ENCODE measurements around the gene PLCB1.

The PLCB1 gene

DNA sequence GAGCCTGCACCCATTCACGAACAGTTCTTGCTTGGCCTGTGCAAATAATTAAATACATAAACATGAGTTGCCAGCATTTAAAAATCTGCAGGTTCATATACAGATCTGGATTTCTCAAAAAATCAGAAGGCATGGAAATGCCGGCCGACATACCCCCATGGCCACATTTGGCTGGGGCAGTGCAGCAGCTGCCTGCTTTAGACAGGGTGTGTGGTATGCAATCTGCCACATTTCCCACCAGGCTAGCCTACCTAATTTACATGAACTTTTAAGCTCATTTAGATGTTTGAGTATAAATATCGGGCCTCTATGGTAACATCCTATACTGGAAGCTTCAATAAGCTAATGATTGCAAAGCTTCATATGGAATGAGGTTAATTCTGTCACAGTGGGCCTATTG lies 31.5 kb downstream of the PLCB1 start:
- H3K9me3 ChIP-seq (ENCODE audit: low read length) = no peaks in the 10 kb centered on the region
- no peak overlapping the region for H3K4me3 ChIP-seq (ENCODE audit: low read depth in 1 of 2, low read length in 2 of 2)
- H3K4me1 ChIP-seq (ENCODE audit: insufficient read depth, low read length) = peaks cover 24% of the 10 kb centered on the region
- no peak overlapping the region for H3K9ac ChIP-seq (ENCODE audit: low read length)
- H3K27me3 ChIP-seq (ENCODE audit: control insufficient read depth in 1 of 2, insufficient read depth in 2 of 2, low read length in 2 of 2) = no peaks in the 10 kb centered on the region
- H3K27ac ChIP-seq (ENCODE audit: low read depth, low read length) = no peak overlapping the region
- H3K36me3 ChIP-seq (ENCODE audit: insufficient read depth, low read length) = no peaks in the 10 kb centered on the region

DNA sequence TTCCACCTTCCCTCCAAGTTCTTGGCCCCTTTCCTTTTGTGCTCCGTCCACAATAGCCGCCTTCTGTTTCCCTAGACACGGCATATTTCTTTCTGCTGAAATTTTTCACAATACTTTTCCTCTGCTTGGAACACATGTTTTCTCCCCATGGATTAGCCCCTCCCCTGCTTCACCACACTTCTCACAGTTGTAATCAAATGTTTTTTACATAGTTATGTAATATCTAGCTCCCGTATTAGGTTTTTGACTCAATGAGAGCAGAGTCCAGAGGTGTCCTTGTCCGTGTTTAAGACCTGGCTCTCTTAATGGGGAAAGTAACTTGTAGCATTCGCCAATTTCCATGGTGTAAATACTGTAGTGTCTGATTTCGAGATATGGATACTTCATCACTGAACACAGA lies 34.7 kb downstream of the PLCB1 start:
- Histone ChIP-seq H3K9ac (ENCODE audit: low read length) (no peak overlapping the region), H3K4me1 (ENCODE audit: insufficient read depth, low read length) (peaks cover 17% of the 10 kb centered on the region), H3K36me3 (ENCODE audit: insufficient read depth, low read length) (no peaks in the 10 kb centered on the region), H3K4me3 (ENCODE audit: low read depth in 1 of 2, low read length in 2 of 2) (no peak overlapping the region), H3K27me3 (ENCODE audit: control insufficient read depth in 1 of 2, insufficient read depth in 2 of 2, low read length in 2 of 2) (no peaks in the 10 kb centered on the region), H3K27ac (ENCODE audit: low read depth, low read length) (no peak overlapping the region), H3K9me3 (ENCODE audit: low read length) (no peaks in the 10 kb centered on the region)

DNA sequence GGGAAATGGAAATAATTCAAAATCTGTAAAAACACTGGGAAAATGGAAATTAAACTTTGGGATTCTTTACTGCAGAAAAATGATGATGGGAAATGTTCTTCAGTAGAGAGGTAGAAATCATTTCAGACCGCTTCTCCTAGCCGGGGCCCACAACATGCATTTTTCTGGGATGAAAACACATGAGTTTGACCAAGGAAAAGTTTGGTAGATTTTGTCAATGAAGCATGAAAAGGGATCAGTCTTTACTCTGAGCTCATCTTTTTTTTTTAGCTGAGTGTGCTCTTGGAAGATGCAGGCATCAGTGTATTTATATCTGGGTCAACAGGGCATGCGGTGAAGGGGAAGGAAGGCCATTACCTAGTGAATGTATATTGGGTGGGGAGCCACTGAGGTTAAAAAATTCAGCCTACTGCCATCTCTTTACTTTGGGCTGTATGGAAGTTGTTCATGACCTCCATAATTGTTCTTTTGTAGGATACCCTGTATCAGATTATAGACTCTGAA lies 36.8 kb downstream of the PLCB1 start:
- H3K27ac ChIP-seq (ENCODE audit: low read depth, low read length) = no peak overlapping the region
- no peak overlapping the region for H3K9ac ChIP-seq (ENCODE audit: low read length)
- H3K9me3 ChIP-seq (ENCODE audit: low read length) = no peaks in the 10 kb centered on the region
- H3K36me3 ChIP-seq (ENCODE audit: insufficient read depth, low read length) = no peaks in the 10 kb centered on the region
- H3K4me1 ChIP-seq (ENCODE audit: insufficient read depth, low read length) = peaks cover 5% of the 10 kb centered on the region
- H3K4me3 ChIP-seq (ENCODE audit: low read depth in 1 of 2, low read length in 2 of 2) = no peak overlapping the region
- no peaks in the 10 kb centered on the region for H3K27me3 ChIP-seq (ENCODE audit: control insufficient read depth in 1 of 2, insufficient read depth in 2 of 2, low read length in 2 of 2)

DNA sequence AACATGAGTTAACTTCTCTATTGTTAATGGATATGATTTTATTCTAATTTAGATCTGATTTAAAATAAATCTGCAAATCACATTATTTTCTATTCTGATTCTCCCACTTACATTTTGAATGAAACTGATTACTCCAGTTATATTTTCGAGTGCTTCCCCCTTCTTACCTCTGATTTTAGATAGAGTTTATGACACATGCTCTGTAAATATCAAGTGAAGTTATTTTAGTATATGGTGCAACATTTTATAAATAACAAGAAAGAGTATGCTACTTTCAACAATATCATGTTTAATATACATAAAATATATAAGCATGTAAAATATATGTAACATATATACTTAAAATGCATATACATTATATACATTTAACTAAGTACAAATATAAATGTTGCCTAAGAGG lies 38.9 kb downstream of the PLCB1 start:
- Histone ChIP-seq H3K9me3 (ENCODE audit: low read length) (no peaks in the 10 kb centered on the region), H3K4me1 (ENCODE audit: insufficient read depth, low read length) (no peaks in the 10 kb centered on the region), H3K36me3 (ENCODE audit: insufficient read depth, low read length) (no peaks in the 10 kb centered on the region), H3K4me3 (ENCODE audit: low read depth in 1 of 2, low read length in 2 of 2) (no peak overlapping the region), H3K9ac (ENCODE audit: low read length) (no peak overlapping the region), H3K27me3 (ENCODE audit: control insufficient read depth in 1 of 2, insufficient read depth in 2 of 2, low read length in 2 of 2) (no peaks in the 10 kb centered on the region), H3K27ac (ENCODE audit: low read depth, low read length) (no peak overlapping the region)

DNA sequence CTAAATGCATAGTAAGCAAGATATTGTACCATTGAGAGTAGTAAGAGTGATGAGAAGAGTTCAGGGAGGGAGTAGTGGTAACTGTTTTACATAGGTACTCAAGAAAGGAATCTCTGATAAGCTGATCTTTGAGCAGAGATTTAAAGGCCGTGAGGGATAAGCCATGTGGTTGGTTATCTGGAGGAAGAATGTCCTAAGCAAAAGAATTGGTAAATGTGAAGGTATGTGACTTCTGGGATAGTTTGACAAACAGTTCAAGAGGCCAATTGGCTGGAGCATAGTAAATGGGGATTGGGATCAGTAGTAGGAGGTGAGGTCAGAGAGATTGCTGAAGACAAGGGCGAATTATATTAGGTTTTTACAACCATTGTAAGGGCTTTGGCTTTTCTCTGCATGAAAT lies 40.1 kb downstream of the PLCB1 start:
- H3K4me1 ChIP-seq (ENCODE audit: insufficient read depth, low read length) = no peaks in the 10 kb centered on the region
- no peaks in the 10 kb centered on the region for H3K36me3 ChIP-seq (ENCODE audit: insufficient read depth, low read length)
- no peak overlapping the region for H3K4me3 ChIP-seq (ENCODE audit: low read depth in 1 of 2, low read length in 2 of 2)
- H3K27me3 ChIP-seq (ENCODE audit: control insufficient read depth in 1 of 2, insufficient read depth in 2 of 2, low read length in 2 of 2) = no peaks in the 10 kb centered on the region
- H3K9me3 ChIP-seq (ENCODE audit: low read length) = no peaks in the 10 kb centered on the region
- H3K9ac ChIP-seq (ENCODE audit: low read length) = no peak overlapping the region
- H3K27ac ChIP-seq (ENCODE audit: low read depth, low read length) = no peak overlapping the region

DNA sequence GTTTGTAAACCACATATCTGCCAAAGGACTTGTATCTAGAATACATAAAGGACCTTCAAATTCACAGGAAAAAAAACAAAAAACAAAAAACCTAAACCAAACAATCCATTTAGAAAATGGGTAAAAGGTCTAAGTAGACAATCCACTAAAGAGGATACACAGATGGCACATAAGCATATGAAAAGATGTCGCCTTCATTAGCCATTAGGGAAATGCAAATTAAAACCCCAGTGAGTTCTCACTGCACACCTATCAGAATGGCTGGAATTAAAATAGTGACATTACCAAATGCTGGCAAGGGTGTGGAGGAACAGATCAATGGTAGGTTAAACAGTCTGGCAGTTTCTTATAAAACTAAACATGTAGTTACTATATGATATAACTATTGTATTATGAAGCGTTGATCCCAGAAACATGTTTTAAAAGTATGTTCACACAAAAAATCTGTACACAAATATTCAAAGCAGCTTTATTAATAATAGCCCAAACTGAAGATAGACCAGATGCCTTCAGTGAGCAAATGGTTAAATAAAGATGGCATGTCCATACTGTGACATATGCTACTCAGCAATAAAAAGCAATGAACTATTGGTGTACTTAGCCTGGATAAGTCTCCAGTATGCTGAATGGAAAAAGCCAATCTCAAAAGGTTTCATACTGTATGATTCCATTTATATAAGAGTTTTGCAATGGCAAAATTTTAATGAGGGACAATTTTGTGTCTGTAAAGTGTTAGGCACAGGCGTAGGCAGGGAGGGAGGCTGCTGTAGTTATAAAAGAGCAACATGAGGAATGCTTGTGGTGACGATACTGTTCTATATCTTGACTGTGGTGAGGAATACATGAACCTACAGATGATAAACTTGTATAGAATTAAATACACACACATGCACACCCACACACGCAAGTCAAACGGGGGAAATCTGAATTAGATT lies 43.9 kb downstream of the PLCB1 start:
- H3K27ac ChIP-seq (ENCODE audit: low read depth, low read length) = no peak overlapping the region
- H3K27me3 ChIP-seq (ENCODE audit: control insufficient read depth in 1 of 2, insufficient read depth in 2 of 2, low read length in 2 of 2) = no peaks in the 10 kb centered on the region
- no peak overlapping the region for H3K4me3 ChIP-seq (ENCODE audit: low read depth in 1 of 2, low read length in 2 of 2)
- no peaks in the 10 kb centered on the region for H3K4me1 ChIP-seq (ENCODE audit: insufficient read depth, low read length)
- H3K9me3 ChIP-seq (ENCODE audit: low read length) = no peaks in the 10 kb centered on the region
- H3K36me3 ChIP-seq (ENCODE audit: insufficient read depth, low read length) = no peaks in the 10 kb centered on the region
- no peak overlapping the region for H3K9ac ChIP-seq (ENCODE audit: low read length)

DNA sequence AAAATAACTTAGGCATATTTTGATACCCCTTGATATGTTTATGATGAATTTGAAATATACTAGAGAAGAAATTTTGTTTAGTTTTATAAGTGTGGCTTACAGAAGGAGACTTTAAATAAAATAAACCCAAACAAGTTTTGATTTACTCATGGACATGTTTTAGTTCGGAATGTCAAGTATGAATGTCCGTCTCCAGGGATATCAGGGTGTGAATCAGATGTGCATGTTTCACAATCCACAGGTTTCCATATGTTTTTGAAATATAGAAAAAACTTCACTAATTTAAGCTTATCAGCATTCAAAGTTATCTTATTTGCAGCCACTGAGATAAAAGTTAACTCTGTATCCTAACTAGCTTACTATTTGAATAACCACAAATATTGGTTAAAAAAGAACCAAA lies 51.5 kb downstream of the PLCB1 start:
- Histone ChIP-seq H3K27ac (ENCODE audit: low read depth, low read length) (no peak overlapping the region), H3K9ac (ENCODE audit: low read length) (no peak overlapping the region), H3K9me3 (ENCODE audit: low read length) (no peaks in the 10 kb centered on the region), H3K4me3 (ENCODE audit: low read depth in 1 of 2, low read length in 2 of 2) (no peak overlapping the region), H3K27me3 (ENCODE audit: control insufficient read depth in 1 of 2, insufficient read depth in 2 of 2, low read length in 2 of 2) (no peaks in the 10 kb centered on the region), H3K4me1 (ENCODE audit: insufficient read depth, low read length) (peaks cover 8% of the 10 kb centered on the region), H3K36me3 (ENCODE audit: insufficient read depth, low read length) (no peaks in the 10 kb centered on the region)

DNA sequence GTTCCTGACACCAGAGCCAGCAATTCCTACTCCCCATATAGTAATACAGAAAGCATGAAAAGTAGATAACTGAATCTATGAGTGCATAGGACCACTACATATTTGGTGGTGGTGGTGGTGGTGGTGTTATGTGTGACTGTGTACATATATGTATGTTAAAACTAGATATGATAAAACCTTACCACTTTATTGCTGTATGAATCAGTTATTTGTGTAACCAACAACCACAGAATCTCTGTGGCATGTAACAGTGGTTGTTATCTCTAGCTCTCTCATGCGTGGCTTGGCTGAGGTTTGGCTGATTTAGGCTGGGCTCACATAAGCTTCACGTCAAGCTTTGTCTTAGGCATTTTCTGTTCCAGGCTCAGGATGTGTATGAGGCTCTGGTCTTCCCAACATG lies 55.7 kb downstream of the PLCB1 start:
- no peaks in the 10 kb centered on the region for H3K36me3 ChIP-seq (ENCODE audit: insufficient read depth, low read length)
- no peak overlapping the region for H3K9ac ChIP-seq (ENCODE audit: low read length)
- no peak overlapping the region for H3K27ac ChIP-seq (ENCODE audit: low read depth, low read length)
- H3K4me1 ChIP-seq (ENCODE audit: insufficient read depth, low read length) = peaks cover 13% of the 10 kb centered on the region
- H3K9me3 ChIP-seq (ENCODE audit: low read length) = no peaks in the 10 kb centered on the region
- no peaks in the 10 kb centered on the region for H3K27me3 ChIP-seq (ENCODE audit: control insufficient read depth in 1 of 2, insufficient read depth in 2 of 2, low read length in 2 of 2)
- no peak overlapping the region for H3K4me3 ChIP-seq (ENCODE audit: low read depth in 1 of 2, low read length in 2 of 2)

DNA sequence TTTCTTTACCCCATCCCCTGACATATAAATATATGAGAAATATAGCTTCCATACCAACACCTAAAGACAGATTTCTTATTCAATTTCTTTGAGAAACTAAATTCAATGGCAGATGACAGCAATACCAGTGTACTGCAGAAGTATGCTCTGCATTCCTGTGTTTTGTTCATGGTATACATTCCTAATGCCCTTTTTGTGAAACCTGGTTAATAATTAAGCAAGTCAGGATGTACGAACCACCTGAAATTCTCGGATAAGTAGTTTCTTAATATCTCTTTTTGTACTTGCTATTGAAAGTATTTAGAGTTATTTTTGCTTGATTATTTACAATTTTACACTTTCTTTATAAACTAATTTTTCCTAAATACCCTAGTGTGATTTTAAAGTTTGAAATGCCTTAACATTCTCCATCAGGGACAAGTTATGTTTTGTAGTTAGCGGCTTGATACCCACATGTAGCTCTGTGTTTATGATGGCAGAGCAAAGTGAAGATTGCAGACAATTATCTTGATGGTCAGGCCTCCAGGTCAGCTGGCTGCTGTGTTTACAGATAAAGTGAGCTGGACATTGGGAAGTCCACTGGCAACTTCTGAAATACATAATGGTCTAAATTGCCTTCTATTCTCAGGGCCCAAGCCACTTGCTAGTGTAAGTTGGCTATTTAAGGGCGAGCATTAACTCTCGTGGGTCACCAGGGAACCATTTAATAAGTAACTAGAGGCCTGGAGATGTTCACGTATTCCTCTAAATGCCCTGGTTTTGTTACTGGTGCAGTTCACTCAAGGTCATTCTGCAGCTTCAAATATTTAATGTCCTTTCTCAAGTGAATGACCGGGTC lies 58.2 kb downstream of the PLCB1 start:
- H3K4me1 ChIP-seq (ENCODE audit: insufficient read depth, low read length) = peaks cover 5% of the 10 kb centered on the region
- H3K27ac ChIP-seq (ENCODE audit: low read depth, low read length) = no peak overlapping the region

DNA sequence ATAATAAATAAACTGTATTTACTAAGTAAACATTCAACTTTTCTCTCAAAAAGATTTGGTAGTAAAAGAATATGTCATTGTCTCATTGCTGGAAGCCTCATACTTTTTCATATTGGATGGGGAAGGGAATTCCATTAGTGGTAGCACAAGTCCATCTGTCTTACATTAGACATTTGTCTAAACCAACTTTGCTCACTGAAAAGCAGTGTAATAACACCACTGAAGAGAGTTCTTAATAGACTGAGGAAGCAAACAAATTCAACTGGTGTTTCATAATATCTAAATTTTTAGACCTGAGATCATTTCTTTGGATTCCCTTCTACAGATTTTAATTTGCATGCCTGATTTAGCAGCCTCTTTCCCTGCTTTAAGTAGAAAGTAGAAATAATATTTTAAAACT lies 62.7 kb downstream of the PLCB1 start:
- H3K9ac ChIP-seq (ENCODE audit: low read length) = no peak overlapping the region
- no peak overlapping the region for H3K27ac ChIP-seq (ENCODE audit: low read depth, low read length)
- no peaks in the 10 kb centered on the region for H3K27me3 ChIP-seq (ENCODE audit: control insufficient read depth in 1 of 2, insufficient read depth in 2 of 2, low read length in 2 of 2)
- no peaks in the 10 kb centered on the region for H3K36me3 ChIP-seq (ENCODE audit: insufficient read depth, low read length)
- no peak overlapping the region for H3K4me3 ChIP-seq (ENCODE audit: low read depth in 1 of 2, low read length in 2 of 2)
- peaks cover 5% of the 10 kb centered on the region for H3K4me1 ChIP-seq (ENCODE audit: insufficient read depth, low read length)
- peaks cover 4% of the 10 kb centered on the region for H3K9me3 ChIP-seq (ENCODE audit: low read length)

More for the DNA sequence above, 58.2 kb downstream of the PLCB1 start:
- Histone ChIP-seq H3K9me3 (ENCODE audit: low read length) (peaks cover 4% of the 10 kb centered on the region), H3K4me3 (ENCODE audit: low read depth in 1 of 2, low read length in 2 of 2) (no peak overlapping the region), H3K27me3 (ENCODE audit: control insufficient read depth in 1 of 2, insufficient read depth in 2 of 2, low read length in 2 of 2) (no peaks in the 10 kb centered on the region), H3K9ac (ENCODE audit: low read length) (no peak overlapping the region), H3K36me3 (ENCODE audit: insufficient read depth, low read length) (no peaks in the 10 kb centered on the region)

DNA sequence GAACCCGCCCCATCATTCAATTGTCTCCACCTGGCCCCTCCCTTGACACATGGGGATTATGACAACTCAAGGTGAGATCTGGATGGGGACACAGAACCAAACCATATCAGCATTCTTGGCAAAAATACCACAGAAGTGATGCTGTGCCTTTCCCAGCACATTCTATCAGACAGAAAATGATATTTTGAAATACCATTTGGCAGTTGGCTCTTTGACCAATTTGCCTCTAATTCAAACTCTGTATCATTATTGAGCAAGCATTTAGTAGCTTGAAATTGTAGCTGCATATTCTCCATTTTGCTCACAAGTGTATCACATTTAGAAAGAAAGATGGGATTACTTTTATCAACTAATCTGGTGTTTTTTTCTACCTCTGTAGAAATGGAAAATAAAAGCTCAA lies 64.0 kb downstream of the PLCB1 start:
- peaks cover 4% of the 10 kb centered on the region for H3K9me3 ChIP-seq (ENCODE audit: low read length)
- no peak overlapping the region for H3K4me3 ChIP-seq (ENCODE audit: low read depth in 1 of 2, low read length in 2 of 2)
- H3K9ac ChIP-seq (ENCODE audit: low read length) = no peak overlapping the region
- H3K4me1 ChIP-seq (ENCODE audit: insufficient read depth, low read length) = no peaks in the 10 kb centered on the region
- H3K27me3 ChIP-seq (ENCODE audit: control insufficient read depth in 1 of 2, insufficient read depth in 2 of 2, low read length in 2 of 2) = no peaks in the 10 kb centered on the region
- H3K27ac ChIP-seq (ENCODE audit: low read depth, low read length) = no peak overlapping the region
- no peaks in the 10 kb centered on the region for H3K36me3 ChIP-seq (ENCODE audit: insufficient read depth, low read length)

All from muscle layer of colon (tissue), 2 donors.